ENCODE measurements around the gene DVL1. TPM values are rescaled to one million over a fixed set of nuclear protein-coding genes. Genes with fewer than 3 reads are reported as not detected.

DVL1 gene
- polyA plus RNA-seq, 3 donors = 0.41 to 29.8 (median 0.55) TPM

- H3K27me3 Mint-ChIP-seq (ENCODE audit: low read depth in 3 of 3) = peaks cover 7 to 12% (median 10%) of the 10 kb centered on the region in 3 donors
- peaks cover 0 to 4% of the 10 kb centered on the region in 2 donors for H3K9me3 ChIP-seq (replicated peaks in 1 of 2; ENCODE audit: control insufficient read depth in 1 of 2, insufficient read depth in 1 of 2, low read length in 2 of 2)
- H3K9ac ChIP-seq (ENCODE audit: insufficient read depth, low read length, poor library complexity, severe bottlenecking) = peak overlapping the region; percentile 47
- WGBS (ENCODE audit: insufficient coverage) = 33% methylated on average over 23 of the region's 26 CpGs
- peaks cover 20% of the 10 kb centered on the region for H3K79me2 ChIP-seq (ENCODE audit: insufficient read depth, low read length)
- H3K4me3 Mint-ChIP-seq = peak overlapping the region in 1 of 2 donors; percentile 39
- peak overlapping the region in 1 of 3 experiments; percentile 48 for H3K4me3 ChIP-seq (replicated peaks in 1 of 3; ENCODE audit: low read depth in 2 of 3, low read length in 3 of 3)
- peaks cover 40% of the 10 kb centered on the region for H3K4me1 Mint-ChIP-seq
- peak overlapping the region in 2 of 7 donors; percentile 51 to 73 for H3K27ac Mint-ChIP-seq
- DNase-seq = peak; percentile 40 to 63 (median 55)
- peaks cover 0 to 3% (median 0%) of the 10 kb centered on the region in 7 donors for H3K9me3 Mint-ChIP-seq
- peaks cover 37 to 49% of the 10 kb centered on the region in 2 donors for H3K4me1 ChIP-seq (ENCODE audit: control insufficient read depth in 1 of 2, insufficient read depth in 2 of 2, low read length in 2 of 2)
- peaks cover 8 to 12% of the 10 kb centered on the region in 2 donors for H3K36me3 Mint-ChIP-seq
- peaks cover 0 to 9% of the 10 kb centered on the region in 2 donors for H3K36me3 ChIP-seq (replicated peaks in 1 of 2; ENCODE audit: control insufficient read depth in 1 of 2, insufficient read depth in 2 of 2, low read length in 2 of 2)
- H3K27ac ChIP-seq (ENCODE audit: low read depth in 1 of 2, low read length in 2 of 2) = no peak overlapping the region
- H4K20me1 ChIP-seq (ENCODE audit: insufficient read depth, low read length) = peaks cover 19% of the 10 kb centered on the region
- H3K27me3 ChIP-seq (ENCODE audit: control insufficient read depth in 2 of 2, insufficient read depth in 2 of 2, low read length in 2 of 2) = no peaks in the 10 kb centered on the region
- peak overlapping the region; percentile 54 for H3K4me2 ChIP-seq (replicated peaks; ENCODE audit: extremely low read depth, low read length, poor library complexity, severe bottlenecking)
- intact Hi-C loops (cut with micrococcal nuclease) = loop anchor here in 1 of 2 donors (10.0 kb wide), 2 partner anchors 257 to 357 kb away; partner anchors contain the start of genes C1orf159 and ISG15
- H2AFZ ChIP-seq (ENCODE audit: insufficient read depth, low read depth, low read length, poor library complexity, severe bottlenecking) = no peak overlapping the region
- TF ChIP-seq CTCF (IDR thresholded peaks at IDR 0.05) = peak; percentile 96
These were observed 22.8 kb upstream of the DVL1 start for GRCh38 chr1:1371746-1372711.

GRCh38 chr1:1371364-1371745 is 22.1 kb upstream of the DVL1 start:
- peak overlapping the region in 1 of 3 experiments; percentile 48 for H3K4me3 ChIP-seq (replicated peaks in 1 of 3; ENCODE audit: low read depth in 2 of 3, low read length in 3 of 3)
- H3K9me3 ChIP-seq (replicated peaks in 1 of 2; ENCODE audit: control insufficient read depth in 1 of 2, insufficient read depth in 1 of 2, low read length in 2 of 2) = peaks cover 0 to 11% of the 10 kb centered on the region in 2 donors
- peak in 2 of 3 donors; percentile 29 to 49 for DNase-seq
- H3K4me1 ChIP-seq (ENCODE audit: control insufficient read depth in 1 of 2, insufficient read depth in 2 of 2, low read length in 2 of 2) = peaks cover 37 to 49% of the 10 kb centered on the region in 2 donors
- H4K20me1 ChIP-seq (ENCODE audit: insufficient read depth, low read length) = peaks cover 19% of the 10 kb centered on the region
- peak overlapping the region; percentile 47 for H3K9ac ChIP-seq (ENCODE audit: insufficient read depth, low read length, poor library complexity, severe bottlenecking)
- Mint-ChIP-seq H3K9me3 (peaks cover 0 to 3% (median 0%) of the 10 kb centered on the region in 7 donors), H3K36me3 (peaks cover 8 to 12% of the 10 kb centered on the region in 2 donors), H3K27me3 (ENCODE audit: low read depth in 3 of 3) (peaks cover 7 to 12% (median 10%) of the 10 kb centered on the region in 3 donors), H3K4me3 (peak overlapping the region in 1 of 2 donors; percentile 39), H3K4me1 (peaks cover 40% of the 10 kb centered on the region), H3K27ac (no peak overlapping the region)
- H3K36me3 ChIP-seq (replicated peaks in 1 of 2; ENCODE audit: control insufficient read depth in 1 of 2, insufficient read depth in 2 of 2, low read length in 2 of 2) = peaks cover 0 to 9% of the 10 kb centered on the region in 2 donors
- no peak overlapping the region for H2AFZ ChIP-seq (ENCODE audit: insufficient read depth, low read depth, low read length, poor library complexity, severe bottlenecking)
- intact Hi-C loops (cut with micrococcal nuclease) = loop anchor here in 1 of 2 donors (10.0 kb wide), 2 partner anchors 257 to 357 kb away; partner anchors contain the start of genes C1orf159 and ISG15
- WGBS (ENCODE audit: insufficient coverage) = 0% methylated on average over 1 of the region's 12 CpGs
- H3K27me3 ChIP-seq (ENCODE audit: control insufficient read depth in 2 of 2, insufficient read depth in 2 of 2, low read length in 2 of 2) = no peaks in the 10 kb centered on the region
- peaks cover 20% of the 10 kb centered on the region for H3K79me2 ChIP-seq (ENCODE audit: insufficient read depth, low read length)
- no peak for TF ChIP-seq CTCF (IDR thresholded peaks at IDR 0.05)
- peak overlapping the region; percentile 54 for H3K4me2 ChIP-seq (replicated peaks; ENCODE audit: extremely low read depth, low read length, poor library complexity, severe bottlenecking)
- H3K27ac ChIP-seq (ENCODE audit: low read depth in 1 of 2, low read length in 2 of 2) = no peak overlapping the region

Data from CD14-positive monocyte (primary cell).